MM.1S (cell line): ENCODE data around the gene CYTH4.

Experiments
- DNase-seq: peaks from one replicate; pipeline ENCODE4 v3.0.0-alpha.2; 2015
- H2AFZ ChIP-seq: fragments of 300-600 bp; sonication (generic); 2 replicates; pipeline ENCODE4 v1.6.0; 2016; ENCODE audit warnings: antibody characterized with exemption, low read length
- H3F3A ChIP-seq: fragments of 300-600 bp; sonication (generic); 2 replicates; pipeline ENCODE4 v1.6.1; 2016; ENCODE audit warnings: mild to moderate bottlenecking, antibody characterized with exemption, low read length, moderate library complexity, mixed read lengths; ENCODE audit not compliant: insufficient read depth
- H3K27ac ChIP-seq: fragments of 300-600 bp; sonication (generic); 2 replicates; pipeline ENCODE4 v1.5.1; 2016; ENCODE audit warnings: mild to moderate bottlenecking, low read length
- H3K27me3 ChIP-seq: fragments of 300-600 bp; sonication (generic); replicated peaks from 2 replicates; pipeline ENCODE4 v1.6.0; 2016; ENCODE audit warnings: low read length; ENCODE audit not compliant: insufficient read depth
- H3K36me3 ChIP-seq: fragments of 300-600 bp; sonication (generic); replicated peaks from 2 replicates; pipeline ENCODE4 v1.6.1; 2016; ENCODE audit warnings: mild to moderate bottlenecking, low read length, mixed read lengths; ENCODE audit not compliant: insufficient read depth
- H3K4me1 ChIP-seq: fragments of 300-600 bp; sonication (generic); 2 replicates; pipeline ENCODE4 v1.6.1; 2016; ENCODE audit warnings: low read length, mixed read lengths
- H3K4me2 ChIP-seq: fragments of 300-600 bp; sonication (generic); 2 replicates; pipeline ENCODE4 v1.6.0; 2016; ENCODE audit warnings: low read depth, low read length
- H3K4me3 ChIP-seq: fragments of 300-600 bp; sonication (generic); 2 replicates; pipeline ENCODE4 v1.5.1; 2016; ENCODE audit warnings: low read length, mixed read lengths
- H3K79me2 ChIP-seq: fragments of 300-600 bp; sonication (generic); 2 replicates; pipeline ENCODE4 v1.6.1; 2016; ENCODE audit warnings: mixed run types, low read length, mixed read lengths
- H3K9ac ChIP-seq: fragments of 300-600 bp; sonication (generic); 2 replicates; pipeline ENCODE4 v1.6.1; 2016; ENCODE audit warnings: low read length, mixed read lengths
- H3K9me2 ChIP-seq: fragments of 300-600 bp; sonication (generic); replicated peaks from 2 replicates; pipeline ENCODE4 v1.6.1; 2016; ENCODE audit warnings: mild to moderate bottlenecking, low read length, mixed read lengths; ENCODE audit not compliant: insufficient read depth
- H3K9me3 ChIP-seq: fragments of 300-600 bp; sonication (generic); replicated peaks from 2 replicates; pipeline ENCODE4 v1.6.1; 2016; ENCODE audit warnings: mild to moderate bottlenecking, low read length, mixed read lengths; ENCODE audit not compliant: insufficient read depth
- H4K20me1 ChIP-seq: fragments of 300-600 bp; sonication (generic); 2 replicates; pipeline ENCODE4 v1.6.1; 2016; ENCODE audit warnings: mild to moderate bottlenecking, low read length, moderate library complexity, mixed read lengths; ENCODE audit not compliant: insufficient read depth
- CTCF ChIP-seq: fragments of 300-600 bp; sonication (generic); IDR thresholded peaks from 2 replicates; pipeline ENCODE4 v1.5.1; 2016; ENCODE audit warnings: antibody characterized with exemption, low read length, mixed read lengths
- EZH2 ChIP-seq: fragments of 300-600 bp; sonication (generic); optimal IDR thresholded peaks from 2 replicates; pipeline ENCODE3; 2017; ENCODE audit warnings: low read depth, mild to moderate bottlenecking, antibody characterized with exemption, low read length, mixed read lengths
- EZH2phosphoT487 ChIP-seq: fragments of 300-600 bp; sonication (generic); IDR thresholded peaks from 2 replicates; pipeline ENCODE4 v1.6.1; 2018; ENCODE audit warnings: antibody characterized with exemption, low read length

Gene CYTH4

GRCh38 chr22:37289156-37289735, 6.9 kb downstream of the CYTH4 start:
- Histone ChIP-seq H3K9me2 (no peaks in the 10 kb centered on the region), H3K9ac (no peak overlapping the region), H3K36me3 (no peaks in the 10 kb centered on the region), H3K27ac (no peak overlapping the region), H3K27me3 (no peaks in the 10 kb centered on the region), H3K4me2 (no peak overlapping the region), H4K20me1 (no peaks in the 10 kb centered on the region), H3K4me1 (peaks cover 7% of the 10 kb centered on the region), H3K9me3 (no peaks in the 10 kb centered on the region), H3K79me2 (no peaks in the 10 kb centered on the region), H3K4me3 (no peak overlapping the region), H2AFZ (no peak overlapping the region), H3F3A (peaks cover 7% of the 10 kb centered on the region; the same call in 1 of the 2 replicates)
- TF ChIP-seq CTCF (no peak), EZH2phosphoT487 (no peak), EZH2 (no peak)
- no peak for DNase-seq

- H3K79me2 ChIP-seq, result no peaks in the 10 kb centered on the region
Measured at GRCh38 chr22:37290737-37291136, 8.4 kb downstream of the CYTH4 start.

GRCh38 chr22:37291559-37292298, 9.4 kb downstream of the CYTH4 start:
- no peak overlapping the region for H2AFZ ChIP-seq
- H3K9me3 ChIP-seq, result no peaks in the 10 kb centered on the region
- H3K4me1 ChIP-seq, result no peaks in the 10 kb centered on the region
- no peaks in the 10 kb centered on the region for H3K9me2 ChIP-seq
- no peaks in the 10 kb centered on the region for H3K27me3 ChIP-seq
- DNase-seq, result no peak
- no peaks in the 10 kb centered on the region for H3F3A ChIP-seq
- H3K4me2 ChIP-seq, result no peak overlapping the region
- H3K9ac ChIP-seq, result no peak overlapping the region
- no peak for TF ChIP-seq EZH2
- no peak for TF ChIP-seq CTCF
- no peak for TF ChIP-seq EZH2phosphoT487
- no peak overlapping the region for H3K27ac ChIP-seq
- H4K20me1 ChIP-seq, result no peaks in the 10 kb centered on the region
- no peak overlapping the region for H3K4me3 ChIP-seq
- no peaks in the 10 kb centered on the region for H3K79me2 ChIP-seq
- H3K36me3 ChIP-seq, result no peaks in the 10 kb centered on the region

More at GRCh38 chr22:37290737-37291136, 8.4 kb downstream of the CYTH4 start:
- no peak overlapping the region for H2AFZ ChIP-seq
- no peak overlapping the region for H3K4me2 ChIP-seq
- no peak overlapping the region for H3K4me3 ChIP-seq
- no peak for DNase-seq
- no peaks in the 10 kb centered on the region for H3K36me3 ChIP-seq
- TF ChIP-seq EZH2 (no peak), EZH2phosphoT487 (no peak), CTCF (no peak)
- H4K20me1 ChIP-seq, result no peaks in the 10 kb centered on the region
- H3K9me2 ChIP-seq, result no peaks in the 10 kb centered on the region
- H3K9ac ChIP-seq, result no peak overlapping the region
- no peak overlapping the region for H3K27ac ChIP-seq
- no peaks in the 10 kb centered on the region for H3K4me1 ChIP-seq
- no peaks in the 10 kb centered on the region for H3K9me3 ChIP-seq
- no peaks in the 10 kb centered on the region for H3F3A ChIP-seq
- H3K27me3 ChIP-seq, result no peaks in the 10 kb centered on the region
